Measurements from ENCODE around the gene TCL1A.

- no peak for TF ChIP-seq RAD21 (IDR thresholded peaks at IDR 0.05)
- TF ChIP-seq HNF4G (IDR thresholded peaks at IDR 0.05): no peak
- TF ChIP-seq YY1 (IDR thresholded peaks at IDR 0.05): no peak
Measured at GRCh38 chr14:95666450-95666849, 47.5 kb downstream of the TCL1A start.

Measured in liver (tissue), 2 donors.